T-cell (primary cell): ENCODE results near the gene NCAM2. TPM values are rescaled to one million over a fixed set of nuclear protein-coding genes. Genes with fewer than 3 reads are reported as not detected.
"Not testable (repeated sequence)": the region's sequence is repeated elsewhere in the genome, so short reads cannot be mapped to it uniquely, and the experiment has no call there.

Experiments used
- ATAC-seq, 4 experiments: fragments of 200-7000 bp in 3 of 4; fragments of 150-1000 bp in 1 of 4; cut with Tn5 transposase; replicated peaks in 1 of 4; 1 replicate in 3 of 4; 2 replicates in 1 of 4; pipeline ENCODE4 v1.10.0; 2021; ENCODE audit warnings: moderate library complexity in 3 of 4, mild to moderate bottlenecking in 2 of 4, moderate number of reproducible peaks in 1 of 4
- CTCF ChIA-PET, 2 donors: fragments of 300-600 bp; sonication (Branson Sonifier 250); formaldehyde crosslinking; loops; one replicate each; lab custom pipeline; 2022; ENCODE audit warnings: antibody characterized with exemption in 2 of 2; lab: Charles Lee
- POLR2A ChIA-PET, 2 donors: fragments of 300-600 bp; sonication (Branson Sonifier 250); formaldehyde crosslinking; loops; one replicate each; lab custom pipeline; 2022; ENCODE audit warnings: antibody characterized with exemption in 2 of 2; lab: Charles Lee
- DNase-seq, 35 experiments: peaks; one replicate each; pipeline versions ENCODE4 v3.0.0 to v3.0.0-alpha.2; 2013 to 2023
- H3K27ac ChIP-seq: one replicate; pipeline ENCODE4 v1.5.1; 2013; ENCODE audit warnings: low read length
- H3K27me3 ChIP-seq, 2 experiments: replicated peaks in 1 of 2; 1 replicate in 1 of 2; 2 replicates in 1 of 2; pipeline versions ENCODE4 v1.6.1 to v1.7.0; 2013; ENCODE audit warnings: low read length in 1 of 2, mixed read lengths in 1 of 2; ENCODE audit not compliant: control insufficient read depth in 2 of 2, insufficient read depth in 2 of 2; ENCODE audit errors: extremely low read depth in 1 of 2
- H3K36me3 ChIP-seq, 2 donors: 1 replicate in 1 of 2; 2 replicates in 1 of 2; pipeline versions ENCODE4 v1.6.1 to v1.7.0; 2013; ENCODE audit warnings: low read length in 1 of 2; ENCODE audit not compliant: control insufficient read depth in 2 of 2, insufficient read depth in 1 of 2; ENCODE audit errors: extremely low read depth in 1 of 2
- H3K4me1 ChIP-seq, 2 experiments: 1 replicate in 1 of 2; 2 replicates in 1 of 2; pipeline versions ENCODE4 v1.6.1 to v1.7.0; 2013; ENCODE audit warnings: low read length in 2 of 2, mixed read lengths in 1 of 2; ENCODE audit not compliant: insufficient read depth in 2 of 2, control insufficient read depth in 1 of 2; ENCODE audit errors: extremely low read depth in 1 of 2
- H3K4me3 ChIP-seq, 2 donors: 1 replicate in 1 of 2; 2 replicates in 1 of 2; pipeline versions ENCODE4 v1.5.1 to v1.7.0; 2013; ENCODE audit warnings: mild to moderate bottlenecking in 2 of 2, low read length in 1 of 2, moderate library complexity in 1 of 2; ENCODE audit not compliant: control insufficient read depth in 1 of 2; ENCODE audit errors: extremely low read depth in 1 of 2
- H3K9me3 ChIP-seq: 2 replicates; pipeline ENCODE4 v1.7.0; 2013
- H3K27ac Mint-ChIP-seq, 2 donors: one replicate each; pipeline ENCODE4 v1.8.0; 2020 to 2021; ENCODE audit warnings: mild to moderate bottlenecking in 2 of 2, mixed read lengths in 2 of 2
- H3K27me3 Mint-ChIP-seq, 2 donors: one replicate each; pipeline ENCODE4 v1.8.0; 2021 to 2022; ENCODE audit warnings: mixed read lengths in 2 of 2
- H3K36me3 Mint-ChIP-seq: one replicate; pipeline ENCODE4 v1.8.0; 2021; ENCODE audit warnings: mixed read lengths
- H3K4me1 Mint-ChIP-seq, 3 donors: one replicate each; pipeline ENCODE4 v1.8.0; 2020 to 2022; ENCODE audit warnings: mixed read lengths in 3 of 3, mild to moderate bottlenecking in 1 of 3
- H3K4me3 Mint-ChIP-seq, 3 donors: one replicate each; pipeline ENCODE4 v1.8.0; 2020 to 2022; ENCODE audit warnings: mild to moderate bottlenecking in 3 of 3, mixed read lengths in 3 of 3, moderate library complexity in 3 of 3
- H3K9me3 Mint-ChIP-seq, 3 donors: one replicate each; pipeline ENCODE4 v1.8.0; 2020 to 2022; ENCODE audit warnings: mixed read lengths in 3 of 3
- WGBS: methylation state at CpG from one replicate; pipeline ENCODE4 v1.1.5; 2013; ENCODE audit warnings: missing lambda C conversion rate; ENCODE audit not compliant: insufficient coverage; 5-methylcytosine and 5-hydroxymethylcytosine counted together
- total RNA-seq, 35 experiments: library from RNA in 6 of 35; stranded (reverse) in 6 of 35; fragments of 120-200 nt in 1 of 35; gene quantifications; one replicate each; pipeline versions ENCODE4 v1.2.1 to v1.2.4 and lab custom pipeline; 2013 to 2026

NCAM2 gene
- total RNA-seq, 5 donors from 2014 or later (not counting 1 experiment from before 2014, with no cell fraction given): 0.41 to 0.46 TPM; not detected in 3

DNA sequence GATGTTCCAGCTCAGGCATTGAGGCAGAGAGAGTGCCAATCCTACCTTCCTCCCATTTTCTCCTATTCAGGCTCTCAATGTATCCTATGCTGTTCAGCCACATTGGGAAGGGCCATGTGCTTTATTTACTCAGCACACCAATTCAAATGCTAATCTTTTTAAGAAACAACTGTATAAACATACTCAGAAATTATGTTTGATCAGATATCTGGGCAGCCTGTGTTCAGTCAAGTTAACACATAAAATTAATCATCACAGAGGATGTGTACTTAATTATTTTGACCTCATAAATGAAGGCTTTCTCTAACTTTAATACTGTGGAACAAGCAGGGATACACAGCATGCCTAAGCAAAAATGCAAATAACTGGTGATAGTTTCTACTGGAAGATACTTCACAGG, 149.8 kb downstream of the NCAM2 start:
- no peaks in the 10 kb centered on the region for H3K9me3 Mint-ChIP-seq
- no peak overlapping the region for H3K4me3 Mint-ChIP-seq
- no peaks in the 10 kb centered on the region for H3K36me3 Mint-ChIP-seq
- H3K4me3 ChIP-seq: no peak overlapping the region
- no peaks in the 10 kb centered on the region for H3K27me3 Mint-ChIP-seq
- POLR2A ChIA-PET: no interaction called here
- H3K36me3 ChIP-seq: no peaks in the 10 kb centered on the region
- H3K9me3 ChIP-seq: no peaks in the 10 kb centered on the region
- ATAC-seq (no peak), DNase-seq (no peak)
- no peaks in the 10 kb centered on the region for H3K4me1 ChIP-seq
- H3K27ac Mint-ChIP-seq: no peak overlapping the region
- H3K27ac ChIP-seq: no peak overlapping the region
- no peaks in the 10 kb centered on the region for H3K4me1 Mint-ChIP-seq
- H3K27me3 ChIP-seq: no peaks in the 10 kb centered on the region
- CTCF ChIA-PET: no interaction called here

DNA sequence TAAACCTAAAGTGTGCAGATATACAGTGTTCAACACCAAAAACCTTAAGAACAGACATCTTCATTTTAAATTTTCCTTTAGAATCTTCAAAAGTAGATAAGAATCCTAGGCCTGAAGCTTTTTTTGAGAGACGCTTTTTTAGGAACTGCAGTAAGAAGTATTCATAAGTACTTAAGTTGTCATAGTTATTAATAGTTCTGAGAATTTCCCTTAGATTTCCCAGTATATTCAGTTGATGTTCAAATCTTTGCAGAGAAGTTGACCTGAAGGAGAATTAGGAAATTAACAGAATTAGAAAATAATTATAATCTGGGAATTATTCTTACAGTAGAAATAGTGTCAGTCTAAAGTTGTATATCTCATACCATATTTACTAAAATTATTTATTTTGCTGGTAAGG, 150.3 kb downstream of the NCAM2 start:
- no peaks in the 10 kb centered on the region for H3K27me3 Mint-ChIP-seq
- Histone ChIP-seq H3K27ac (no peak overlapping the region), H3K4me3 (no peak overlapping the region), H3K9me3 (no peaks in the 10 kb centered on the region), H3K36me3 (no peaks in the 10 kb centered on the region), H3K27me3 (no peaks in the 10 kb centered on the region), H3K4me1 (no peaks in the 10 kb centered on the region)
- H3K36me3 Mint-ChIP-seq: no peaks in the 10 kb centered on the region
- DNase-seq (no peak), ATAC-seq (no peak)
- POLR2A ChIA-PET: no interaction called here
- H3K4me3 Mint-ChIP-seq: no peak overlapping the region
- WGBS: no CpG with 5 or more reads among the region's 1 CpG
- H3K9me3 Mint-ChIP-seq: no peaks in the 10 kb centered on the region
- no peak overlapping the region for H3K27ac Mint-ChIP-seq
- H3K4me1 Mint-ChIP-seq: no peaks in the 10 kb centered on the region
- CTCF ChIA-PET: no interaction called here

DNA sequence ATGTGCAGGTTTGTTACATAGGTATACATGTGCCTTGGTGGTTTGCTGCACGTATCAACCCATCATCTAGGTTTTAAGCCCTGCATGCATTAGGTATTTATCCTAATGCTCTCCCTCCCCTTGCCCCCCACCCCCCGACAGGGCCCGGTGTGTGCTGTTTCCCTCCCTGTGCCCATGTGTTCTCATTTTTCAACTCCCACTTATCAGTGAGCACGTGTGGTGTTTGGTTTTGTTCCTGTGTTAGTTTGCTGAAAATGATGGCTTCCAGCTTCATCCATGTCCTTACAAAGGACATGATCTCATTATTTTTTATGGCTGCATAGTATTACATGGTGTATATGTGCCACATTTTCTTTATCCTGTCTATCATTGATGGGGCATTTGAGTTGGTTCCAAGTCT, 151.2 kb downstream of the NCAM2 start:
- not testable (repeated sequence) for H3K4me1 Mint-ChIP-seq

DNA sequence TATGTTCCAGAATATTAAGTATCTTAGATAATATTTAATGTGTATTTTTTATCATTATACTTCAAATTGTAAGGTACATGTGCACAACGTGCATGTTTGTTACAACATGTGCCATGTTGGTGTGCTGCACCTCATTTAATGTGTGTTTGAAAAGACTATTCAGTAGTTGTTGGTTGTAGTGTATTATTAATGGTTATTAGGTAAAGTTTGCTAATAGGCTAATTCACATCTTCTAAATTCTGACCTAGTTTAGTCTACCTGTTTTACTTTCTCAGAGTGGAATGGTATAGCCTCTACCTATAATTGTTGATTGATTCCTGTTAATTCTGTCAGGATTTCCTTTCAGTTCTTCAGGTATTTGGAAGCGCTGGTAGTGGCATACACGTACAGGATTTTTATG, 153.0 kb downstream of the NCAM2 start:
- H3K9me3 ChIP-seq: no peaks in the 10 kb centered on the region
- no peaks in the 10 kb centered on the region for H3K36me3 ChIP-seq
- H3K27me3 Mint-ChIP-seq: no peaks in the 10 kb centered on the region
- no peak overlapping the region for H3K27ac Mint-ChIP-seq
- H3K27ac ChIP-seq: no peak overlapping the region
- no CpG with 5 or more reads among the region's 3 CpGs for WGBS
- H3K36me3 Mint-ChIP-seq: no peaks in the 10 kb centered on the region
- ChIA-PET POLR2A (no interaction called here), CTCF (no interaction called here)
- no peaks in the 10 kb centered on the region for H3K9me3 Mint-ChIP-seq
- H3K4me3 Mint-ChIP-seq: no peak overlapping the region
- no peak for DNase-seq
- no peaks in the 10 kb centered on the region for H3K4me1 ChIP-seq
- no peak for ATAC-seq
- H3K4me3 ChIP-seq: no peak overlapping the region
- H3K27me3 ChIP-seq: no peaks in the 10 kb centered on the region
- H3K4me1 Mint-ChIP-seq: no peaks in the 10 kb centered on the region

More for the DNA sequence above, 151.2 kb downstream of the NCAM2 start:
- H3K9me3 Mint-ChIP-seq, H3K27me3 ChIP-seq, H3K4me1 ChIP-seq, ATAC-seq, POLR2A ChIA-PET, H3K4me3 ChIP-seq, H3K27ac Mint-ChIP-seq, CTCF ChIA-PET, H3K4me3 Mint-ChIP-seq, H3K27me3 Mint-ChIP-seq, DNase-seq, H3K36me3 Mint-ChIP-seq, H3K27ac ChIP-seq, H3K9me3 ChIP-seq, H3K36me3 ChIP-seq: not testable (repeated sequence)
- WGBS: no CpG with 5 or more reads among the region's 4 CpGs

DNA sequence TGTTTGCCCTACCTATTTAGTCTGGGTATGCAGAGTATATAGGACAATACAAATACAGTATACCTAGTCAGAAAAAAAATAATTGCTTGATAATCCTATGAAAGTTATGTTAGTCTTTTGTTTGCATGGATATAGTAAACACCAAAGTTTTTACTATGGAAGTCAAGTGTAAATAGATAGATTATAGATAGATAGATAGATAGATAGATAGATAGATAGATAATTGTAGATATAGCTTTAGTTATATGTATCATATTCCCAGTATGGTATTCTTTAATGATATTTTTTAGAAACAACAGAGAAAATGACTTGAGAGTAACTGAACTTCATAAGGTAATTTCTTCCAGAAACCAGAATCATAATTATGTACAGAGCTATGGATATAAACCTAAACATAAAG, 158.2 kb downstream of the NCAM2 start:
- no peaks in the 10 kb centered on the region for H3K4me1 ChIP-seq
- Mint-ChIP-seq H3K36me3 (no peaks in the 10 kb centered on the region), H3K4me3 (no peak overlapping the region), H3K27ac (no peak overlapping the region), H3K27me3 (no peaks in the 10 kb centered on the region), H3K9me3 (no peaks in the 10 kb centered on the region), H3K4me1 (no peaks in the 10 kb centered on the region)
- CTCF ChIA-PET: no interaction called here
- H3K9me3 ChIP-seq: no peaks in the 10 kb centered on the region
- H3K4me3 ChIP-seq: no peak overlapping the region
- no peaks in the 10 kb centered on the region for H3K27me3 ChIP-seq
- DNase-seq (no peak), ATAC-seq (no peak)
- H3K27ac ChIP-seq: no peak overlapping the region
- no peaks in the 10 kb centered on the region for H3K36me3 ChIP-seq
- POLR2A ChIA-PET: no interaction called here

DNA sequence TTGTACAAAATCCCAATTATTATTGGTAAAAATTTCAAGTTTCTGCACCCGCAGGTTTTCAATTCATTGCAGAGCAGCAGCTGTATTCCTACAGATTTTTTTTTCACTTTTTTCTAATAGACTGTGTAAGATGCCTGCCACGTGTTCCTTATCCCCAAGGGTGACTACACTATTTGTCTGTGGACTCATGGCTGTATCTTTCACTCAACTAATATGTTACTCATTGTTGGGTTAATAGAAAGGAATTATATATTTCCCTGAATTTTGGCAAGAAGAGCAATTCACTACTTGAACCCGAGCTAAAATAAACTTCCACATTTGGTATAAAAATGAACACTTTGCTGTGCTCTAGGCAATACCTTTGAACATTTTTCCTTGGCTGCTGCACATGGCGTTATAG, 158.7 kb downstream of the NCAM2 start:
- H3K4me1 Mint-ChIP-seq: no peaks in the 10 kb centered on the region
- no peaks in the 10 kb centered on the region for H3K27me3 ChIP-seq
- H3K4me1 ChIP-seq: no peaks in the 10 kb centered on the region
- H3K4me3 ChIP-seq: no peak overlapping the region
- no peaks in the 10 kb centered on the region for H3K9me3 Mint-ChIP-seq
- H3K27ac Mint-ChIP-seq: no peak overlapping the region
- no peaks in the 10 kb centered on the region for H3K36me3 ChIP-seq
- ChIA-PET CTCF (interaction anchor here in 1 of 2 donors (0.6 kb wide), 1 partner anchor 25 kb away, joined by 3 read pairs; no protein-coding TSS in a partner anchor), POLR2A (no interaction called here)
- WGBS: no CpG with 5 or more reads among the region's 4 CpGs
- no peaks in the 10 kb centered on the region for H3K36me3 Mint-ChIP-seq
- no peak overlapping the region for H3K27ac ChIP-seq
- DNase-seq: no peak
- no peaks in the 10 kb centered on the region for H3K27me3 Mint-ChIP-seq
- ATAC-seq: no peak
- H3K4me3 Mint-ChIP-seq: no peak overlapping the region
- H3K9me3 ChIP-seq: no peaks in the 10 kb centered on the region

DNA sequence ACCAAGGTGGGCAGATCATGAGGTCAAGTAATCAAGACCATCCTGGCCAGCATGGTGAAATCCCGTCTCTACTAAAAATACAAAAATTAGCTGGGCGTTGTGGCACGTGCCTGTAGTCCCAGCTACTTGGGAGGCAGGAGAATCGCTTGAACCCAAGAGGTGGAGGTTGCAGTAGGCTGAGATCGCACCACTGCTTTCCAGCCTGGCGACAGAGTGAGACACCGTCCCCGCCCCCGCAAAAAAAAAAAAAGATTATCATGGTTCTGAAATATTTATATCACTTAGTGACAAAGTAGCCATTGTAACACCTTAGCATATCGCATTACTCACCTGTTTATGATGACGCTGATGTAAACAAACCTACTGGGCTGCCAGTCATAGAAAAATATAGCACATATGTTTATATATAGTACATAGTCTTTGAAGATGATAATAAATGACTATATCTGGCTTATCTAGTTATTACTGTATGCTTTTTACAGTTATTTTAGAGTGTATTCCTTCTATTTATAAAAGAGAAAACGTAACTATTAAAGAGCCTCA, 160.2 kb downstream of the NCAM2 start:
- ATAC-seq: no peak
- no peaks in the 10 kb centered on the region for H3K9me3 Mint-ChIP-seq
- CTCF ChIA-PET: interaction anchor here in 1 of 2 donors (0.6 to 0.9 kb wide), 2 partner anchors 1209 to 1633 kb away, joined by 3 to 7 read pairs; no protein-coding TSS in a partner anchor

More for the DNA sequence above, 160.2 kb downstream of the NCAM2 start:
- no peak for DNase-seq
- Histone ChIP-seq H3K4me1 (no peaks in the 10 kb centered on the region), H3K9me3 (no peaks in the 10 kb centered on the region), H3K36me3 (no peaks in the 10 kb centered on the region), H3K27ac (no peak overlapping the region), H3K27me3 (no peaks in the 10 kb centered on the region), H3K4me3 (no peak overlapping the region)
- no peaks in the 10 kb centered on the region for H3K27me3 Mint-ChIP-seq
- no peak overlapping the region for H3K4me3 Mint-ChIP-seq
- H3K27ac Mint-ChIP-seq: no peak overlapping the region
- WGBS: 100% methylated on average over 1 of the region's 12 CpGs
- H3K4me1 Mint-ChIP-seq: peaks cover 0 to 3% (median 0%) of the 10 kb centered on the region in 3 donors
- POLR2A ChIA-PET: no interaction called here
- H3K36me3 Mint-ChIP-seq: no peaks in the 10 kb centered on the region
